Stimulated activated CD8-positive, alpha-beta memory T cell treated with anti-CD3 and anti-CD28 coated beads, Interleukin-12 subunit alpha, Interleukin-12 subunit beta, amount 100 ng/mL, for 1 hour (primary cell): Measurements from ENCODE around the gene B4GALT3.

Experiments used
- DNase-seq: peaks from one replicate; pipeline ENCODE4 v3.0.0-alpha.2; 2020; ENCODE audit warnings: low read depth

The B4GALT3 gene

DNA sequence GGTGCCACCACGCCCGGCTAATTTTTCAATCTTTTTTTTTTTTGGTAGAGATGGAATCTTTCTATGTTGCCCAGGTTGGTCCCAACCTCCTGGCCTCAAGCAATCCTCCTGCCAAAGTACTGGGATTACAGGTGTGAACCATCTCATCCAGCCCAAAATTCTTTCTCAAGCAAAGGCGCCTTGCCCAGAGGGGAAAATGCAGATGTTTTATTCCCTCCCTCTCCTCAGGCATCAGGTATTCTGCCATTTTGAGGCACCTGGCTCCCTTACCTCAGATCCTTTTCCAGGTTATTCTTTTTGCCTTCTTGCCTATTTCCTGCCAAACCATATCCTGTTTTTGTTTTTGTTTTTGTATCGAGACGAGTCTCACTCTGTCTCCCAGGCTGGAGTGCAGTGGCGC lies 11.1 kb upstream of the B4GALT3 start:
- DNase-seq: no peak

DNA sequence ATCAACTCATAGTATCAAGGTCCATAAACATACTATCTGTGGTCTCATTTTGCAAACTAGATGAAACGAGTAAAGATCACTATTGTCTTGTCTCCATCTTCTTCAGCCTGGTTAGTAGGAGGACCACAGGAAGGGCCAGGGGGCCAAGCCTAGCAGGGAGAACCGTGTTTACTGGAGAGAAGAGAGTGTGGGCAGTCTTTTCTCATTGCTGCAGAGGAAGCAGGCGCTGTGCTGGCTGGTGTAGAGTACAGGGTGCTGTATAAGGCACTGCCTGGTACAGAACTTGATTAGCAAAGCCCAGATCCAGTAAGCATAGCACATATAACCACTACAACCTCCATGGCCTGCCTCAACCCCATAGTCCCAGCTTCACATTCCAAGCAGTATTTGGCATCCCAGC lies 10.0 kb upstream of the B4GALT3 start:
- DNase-seq: no peak

DNA sequence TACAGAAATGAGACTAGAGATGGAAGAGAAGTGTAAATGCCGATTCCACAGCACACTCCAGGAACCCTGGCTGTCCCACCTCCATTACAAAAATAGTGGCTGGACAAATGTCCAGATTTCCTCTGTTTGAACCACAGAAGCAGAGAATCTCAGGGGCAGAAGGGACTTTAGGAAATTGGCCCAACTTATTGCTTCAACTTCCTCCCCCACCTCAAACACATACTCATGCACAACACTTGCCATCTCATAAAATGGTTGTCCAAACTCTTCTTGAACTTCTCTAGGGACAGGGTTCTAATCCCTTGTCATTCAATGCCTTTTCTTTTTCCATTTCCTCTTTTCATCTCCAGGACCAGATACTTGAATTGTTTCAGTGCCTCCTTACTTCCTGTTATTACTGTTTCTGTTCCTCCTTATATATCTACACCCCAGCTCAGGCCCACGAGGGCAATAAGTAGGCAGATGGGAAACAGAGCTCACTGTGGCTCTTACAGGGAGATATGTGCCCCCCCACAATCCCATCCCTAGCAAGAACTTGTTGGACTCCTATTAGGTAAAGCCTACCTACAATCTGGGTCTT lies 8.5 kb upstream of the B4GALT3 start:
- DNase-seq: no peak

GRCh38 chr1:161185282-161185682 lies 8.0 kb upstream of the B4GALT3 start:
- peak; percentile 56 for DNase-seq

DNA sequence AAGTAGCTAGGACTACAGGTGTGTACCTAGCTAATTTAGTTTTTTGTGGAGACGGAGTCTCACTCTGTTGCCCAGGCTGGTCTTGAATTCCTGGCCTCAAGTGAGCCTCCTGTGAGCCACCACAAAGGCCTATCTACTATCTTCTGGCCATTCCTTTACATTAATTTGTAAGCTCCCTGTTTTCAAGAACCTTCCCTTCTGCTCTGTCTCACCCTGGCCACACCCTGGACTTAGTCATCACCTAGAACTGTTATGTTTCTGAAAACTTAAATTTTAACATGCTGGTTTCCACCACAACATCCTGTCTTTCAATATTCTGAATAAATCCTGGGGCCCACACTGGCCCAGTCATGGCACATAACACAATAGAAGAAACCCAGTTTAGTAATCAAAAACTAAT lies 4.9 kb upstream of the B4GALT3 start:
- no peak for DNase-seq

- DNase-seq: no peak
Observed at GRCh38 chr1:161180639-161181038, 3.3 kb upstream of the B4GALT3 start.

DNA sequence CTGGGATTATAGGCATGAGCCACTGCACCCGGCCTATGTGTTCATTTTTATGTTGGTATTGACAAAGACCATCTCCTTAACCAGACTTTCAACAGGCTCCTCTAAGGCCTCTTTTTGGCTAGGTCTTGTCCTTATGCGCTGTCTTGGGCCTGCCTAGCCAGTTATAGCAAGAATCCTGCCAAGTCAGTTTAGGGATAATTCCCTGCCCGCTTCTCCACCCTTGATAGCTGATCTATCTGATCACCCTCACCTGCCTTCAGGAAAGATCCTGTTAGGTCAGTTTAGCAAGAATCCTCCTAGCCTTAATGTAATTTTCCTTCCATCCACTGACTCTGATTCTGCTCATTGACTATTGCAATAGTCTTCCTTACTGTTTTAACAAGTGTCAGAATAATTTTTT lies 2.4 kb upstream of the B4GALT3 start:
- no peak for DNase-seq

- DNase-seq: no peak
Observed at GRCh38 chr1:161177936-161178244, 583 bp upstream of the B4GALT3 start.

DNA sequence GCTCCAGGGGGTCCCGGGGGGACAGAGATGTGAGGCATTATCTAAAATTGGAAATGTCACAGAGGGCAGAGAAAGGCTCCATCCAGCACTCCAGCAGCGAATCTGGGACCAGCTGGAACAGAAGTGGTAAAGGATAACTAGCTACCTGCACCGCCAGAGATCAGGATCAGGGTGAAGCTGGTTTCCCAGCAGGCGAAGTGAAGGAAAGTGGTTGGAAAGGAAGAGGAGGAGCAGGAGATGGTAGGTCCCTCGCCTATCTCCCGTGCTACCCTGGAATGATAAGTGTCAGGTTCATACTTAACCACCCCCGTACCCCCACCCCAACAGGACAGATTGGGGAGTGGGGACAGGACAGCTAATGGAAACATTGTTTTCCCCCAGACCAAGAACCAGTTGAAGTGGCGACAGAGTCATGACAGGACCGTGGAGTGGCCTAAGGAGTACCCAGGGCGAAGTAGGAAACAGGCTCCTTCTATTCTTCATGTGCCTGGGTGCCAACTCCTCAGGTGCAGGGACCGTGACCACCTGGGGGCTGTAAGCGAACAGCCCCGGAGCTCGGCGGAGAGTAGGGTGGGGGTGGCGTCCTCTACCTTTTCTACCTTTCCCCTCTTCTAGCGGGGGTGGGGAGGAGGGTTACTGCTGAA lies 717 bp downstream of the B4GALT3 start:
- no peak for DNase-seq

GRCh38 chr1:161175771-161176453 lies 1.4 kb downstream of the B4GALT3 start:
- DNase-seq: no peak

DNA sequence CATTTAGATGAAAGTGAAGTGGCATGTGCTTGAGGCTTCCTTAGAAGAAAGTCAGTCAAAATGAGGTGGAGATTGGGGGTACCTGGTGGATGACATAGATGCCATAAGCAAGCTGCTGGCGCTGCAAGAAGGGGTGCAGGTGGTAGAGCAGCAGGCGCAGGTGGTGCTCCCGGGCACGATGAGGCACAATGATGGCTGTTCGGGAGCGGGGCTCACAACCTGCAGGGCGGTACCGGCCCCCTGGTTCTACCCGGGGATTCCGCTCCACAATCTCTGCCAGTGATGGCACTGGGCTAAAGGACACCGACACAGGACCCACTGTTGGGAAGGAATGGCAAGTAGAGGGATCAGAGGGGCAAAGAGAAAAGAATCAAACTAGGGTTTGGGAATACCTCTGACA lies 2.4 kb downstream of the B4GALT3 start:
- DNase-seq: no peak

DNA sequence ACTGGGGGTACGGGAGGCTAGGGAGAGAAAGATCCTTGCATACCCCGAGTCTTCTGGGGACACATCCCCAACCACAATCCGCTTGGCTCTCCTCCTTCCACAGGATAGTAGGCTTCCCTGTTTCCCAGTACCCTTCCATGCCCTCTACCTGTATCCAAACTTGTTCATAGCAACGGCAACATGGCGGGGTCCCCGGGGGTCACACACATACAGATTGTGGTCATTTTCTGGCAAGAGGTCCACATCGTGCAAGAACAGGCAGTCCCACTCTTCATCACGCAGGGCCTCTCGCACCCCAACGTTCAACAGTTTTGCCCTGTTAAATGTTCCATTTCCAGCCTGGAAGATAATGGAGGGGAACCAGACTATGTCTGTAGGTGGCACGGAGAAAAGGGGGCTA lies 3.6 kb downstream of the B4GALT3 start:
- no peak for DNase-seq

GRCh38 chr1:161172776-161173376 lies 4.4 kb downstream of the B4GALT3 start:
- no peak for DNase-seq

GRCh38 chr1:161172349-161172748 lies 5.0 kb downstream of the B4GALT3 start:
- no peak for DNase-seq

DNA sequence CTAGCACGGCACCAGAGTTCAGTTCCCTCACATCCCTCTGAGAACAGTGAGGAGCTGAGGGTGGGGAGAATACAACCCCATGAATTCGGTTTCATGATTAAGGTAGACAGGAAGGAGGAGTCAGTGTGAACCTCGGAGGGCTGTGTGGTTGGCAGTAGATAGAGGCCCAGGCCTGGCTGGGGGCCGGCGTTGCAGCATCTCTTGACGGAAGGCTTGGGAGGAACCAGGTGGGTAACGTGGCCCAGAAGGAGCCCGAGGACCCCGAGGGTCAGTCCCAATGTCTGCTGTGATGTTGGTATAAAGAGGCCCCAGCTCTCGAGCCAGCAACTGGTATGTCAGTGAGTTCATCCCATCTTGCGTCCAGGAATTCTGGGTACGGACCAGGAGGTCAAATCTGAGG lies 5.6 kb downstream of the B4GALT3 start:
- DNase-seq: no peak

- DNase-seq: no peak
Observed at GRCh38 chr1:161171191-161171590, 6.1 kb downstream of the B4GALT3 start.

DNA sequence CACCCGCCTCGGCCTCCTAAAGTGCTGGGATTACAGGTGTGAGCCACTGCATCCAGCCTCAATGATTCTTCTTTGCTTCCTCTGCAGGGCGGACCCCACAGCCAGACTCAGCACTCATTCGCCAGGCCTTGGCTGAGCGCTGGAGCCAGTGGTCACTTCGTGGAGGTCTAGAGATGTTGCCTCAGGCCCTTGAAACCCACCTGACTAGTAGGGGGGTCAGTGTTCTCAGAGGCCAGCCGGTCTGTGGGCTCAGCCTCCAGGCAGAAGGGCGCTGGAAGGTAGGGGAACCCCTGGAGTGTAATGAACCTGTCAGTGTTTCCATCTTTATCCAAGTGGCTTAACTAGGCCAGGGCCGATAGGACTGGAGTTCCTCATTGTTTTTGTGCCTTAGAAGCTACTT lies 8.4 kb downstream of the B4GALT3 start:
- DNase-seq: no peak

GRCh38 chr1:161166669-161167548 lies 10.4 kb downstream of the B4GALT3 start:
- no peak for DNase-seq

GRCh38 chr1:161165742-161166668 lies 11.3 kb downstream of the B4GALT3 start, which contains the start of gene PPOX:
PPOX (plus strand) TSS chr1:161166426; CDS start chr1:161166848, 422 bp downstream.
- peak; percentile 85 for DNase-seq

GRCh38 chr1:161164901-161165610 lies 12.3 kb downstream of the B4GALT3 start:
- DNase-seq: no peak

DNA sequence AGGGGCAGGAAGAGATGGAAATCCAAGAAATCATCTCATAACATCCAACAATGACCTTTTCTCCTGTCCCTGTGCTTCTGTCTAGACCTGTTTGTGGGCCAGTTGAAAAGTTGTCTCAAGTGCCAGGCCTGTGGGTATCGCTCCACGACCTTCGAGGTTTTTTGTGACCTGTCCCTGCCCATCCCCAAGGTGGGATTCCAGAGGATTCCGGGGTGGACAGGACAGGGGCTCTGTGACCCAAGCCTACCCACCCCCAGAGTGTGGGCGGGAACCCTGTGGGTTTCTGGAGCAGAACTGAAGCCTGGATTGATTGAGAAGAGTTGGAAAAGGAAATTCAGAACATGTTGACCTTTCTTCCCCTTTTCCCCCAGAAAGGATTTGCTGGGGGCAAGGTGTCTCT lies 13.5 kb downstream of the B4GALT3 start:
- no peak for DNase-seq
